H1 (cell line): ENCODE results near the gene MIR17HG. TPM values are rescaled to one million over a fixed set of nuclear protein-coding genes. Genes with fewer than 3 reads are reported as not detected.
A peak's percentile ranks its signal among the peaks of the same experiment; 100 is the strongest.

ENCODE experiments used
- ASH2L ChIP-seq: fragments of 200-600, 300-600 bp; sonication (generic); IDR thresholded peaks from one replicate; pipeline ENCODE4 v1.7.1; 2017; ENCODE audit warnings: low read length
- CBX8 ChIP-seq: fragments of 300-800, 300-1000 bp; sonication (generic); IDR thresholded peaks from 2 replicates; pipeline ENCODE4 v1.7.1; 2016; ENCODE audit warnings: low read depth, low read length, borderline replicate concordance
- CEBPB ChIP-seq: IDR thresholded peaks from 2 replicates; pipeline ENCODE4 v1.6.1; 2012; ENCODE audit warnings: low read depth, low read length
- EP300 ChIP-seq, 2 experiments: IDR thresholded peaks; 1 replicate in 1 of 2; 2 replicates in 1 of 2; pipeline ENCODE4 v1.6.1; 2011 to 2012; ENCODE audit warnings: low read depth in 2 of 2, low read length in 2 of 2, mild to moderate bottlenecking in 2 of 2, borderline replicate concordance in 1 of 2, inconsistent platforms in 1 of 2, moderate library complexity in 1 of 2
- MAFK ChIP-seq: IDR thresholded peaks from 2 replicates; pipeline ENCODE4 v1.6.1; 2012; ENCODE audit warnings: low read depth, mild to moderate bottlenecking, improper control_type of control experiment, low read length
- POLR2A ChIP-seq, 2 experiments: IDR thresholded peaks; 1 replicate in 1 of 2; 2 replicates in 1 of 2; pipeline ENCODE4 v1.6.1; 2011; ENCODE audit warnings: low read depth in 2 of 2, low read length in 2 of 2, mild to moderate bottlenecking in 2 of 2; ENCODE audit errors: control extremely low read depth in 1 of 2
- RFX5 ChIP-seq: IDR thresholded peaks from 2 replicates; pipeline ENCODE4 v1.6.1; 2011; ENCODE audit warnings: low read depth, low read length, improper control_type of control experiment, borderline replicate concordance
- SP4 ChIP-seq: IDR thresholded peaks from 2 replicates; pipeline ENCODE4 v1.6.1; 2012; ENCODE audit warnings: low read length, inconsistent platforms
- TAF1 ChIP-seq: IDR thresholded peaks from 2 replicates; pipeline ENCODE4 v1.6.1; 2011; ENCODE audit warnings: mild to moderate bottlenecking, low read depth, low read length
- TAF7 ChIP-seq: optimal IDR thresholded peaks from 2 replicates; pipeline ENCODE3; 2011; ENCODE audit warnings: low read depth, mild to moderate bottlenecking, inconsistent platforms, low read length, moderate library complexity, borderline replicate concordance
- polyA plus RNA-seq, 7 experiments: library from polyadenylated mRNA; depleted of rRNA in 3 of 7; stranded (reverse) in 5 of 7; unstranded in 2 of 7; fragments of >200 nt in 5 of 7; fragments of 200-250 nt in 2 of 7; gene quantifications; 1 replicate in 5 of 7; 2 replicates in 1 of 7; 4 replicates in 1 of 7; pipeline versions ENCODE4 v1.2.1 to v1.2.3, GENCODE V29; 2011 to 2013; ENCODE audit warnings: missing spikeins in 2 of 7, mixed read lengths in 2 of 7
- total RNA-seq: library from RNA; stranded (reverse); fragmentation: NEBNext Ultra II Directional; extraction: Animal tissue kit (Norgen Biotek cat#: 25700); gene quantifications from 2 replicates; pipeline ENCODE4 v1.2.1, GENCODE V29; 2021
- TF ChIP-seq, protein P1 (sequence below), 3 experiments: IDR thresholded peaks; 1 replicate in 2 of 3; 2 replicates in 1 of 3; pipeline versions ENCODE4 v1.5.1 to v1.6.1; 2011; ENCODE audit warnings: low read length in 3 of 3, mild to moderate bottlenecking in 3 of 3, inconsistent platforms in 2 of 3, low read depth in 1 of 3, moderate library complexity in 1 of 3; ENCODE audit not compliant: insufficient read depth in 1 of 3; ENCODE audit errors: control extremely low read depth in 1 of 3

MIR17HG gene
- total and polyA plus RNA-seq, 2 of the 8 experiments (the other 6 are each of a cell fraction or from before 2014, with no cell fraction given) = 11.5 to 36.9 TPM

DNA sequence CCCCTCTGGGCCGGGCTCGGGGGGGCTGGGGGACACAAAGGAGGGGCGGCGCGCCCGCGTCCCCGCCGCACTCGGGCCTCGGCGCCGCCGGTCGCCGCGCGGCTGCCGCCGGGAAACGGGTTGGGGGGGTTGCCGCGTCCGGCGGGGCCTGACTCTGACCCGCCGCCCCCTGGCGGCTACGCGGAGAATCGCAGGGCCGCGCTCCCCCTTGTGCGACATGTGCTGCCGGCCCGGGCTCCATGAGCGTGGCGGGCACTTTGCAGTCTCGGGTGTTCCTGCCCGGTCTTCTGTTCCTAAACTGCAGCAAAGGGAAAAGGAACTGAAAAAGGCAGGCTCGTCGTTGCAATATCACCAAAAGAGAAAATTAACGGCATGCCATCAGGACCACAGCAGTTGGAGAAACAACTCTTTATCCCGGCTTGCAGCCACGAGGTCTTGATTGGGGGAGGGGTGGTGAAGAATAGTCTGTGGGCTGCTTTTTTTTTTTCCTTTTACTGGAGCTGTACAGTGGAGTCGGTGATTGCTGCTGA is 1.5 kb downstream of the MIR17HG start (continued):
- TF ChIP-seq ASH2L (peak; percentile 31), CEBPB (no peak), TAF1 (peak; percentile 94), MAFK (no peak), EP300 (IDR thresholded peaks at IDR 0.05; ENCODE audit: borderline replicate concordance in 1 of 2, low read depth in 2 of 2, low read length in 2 of 2) (no peak; a peak in 1 of 3 replicates), POLR2A (IDR thresholded peaks at IDR 0.05; ENCODE audit: control extremely low read depth in 1 of 2, low read depth in 2 of 2, low read length in 2 of 2) (peak; percentile 40 to 89), SP4 (no peak; the same call in 1 of the 2 replicates), CBX8 (no peak), TAF7 (peak; percentile 80), RFX5 (no peak)
- TF ChIP-seq, protein P1, sequence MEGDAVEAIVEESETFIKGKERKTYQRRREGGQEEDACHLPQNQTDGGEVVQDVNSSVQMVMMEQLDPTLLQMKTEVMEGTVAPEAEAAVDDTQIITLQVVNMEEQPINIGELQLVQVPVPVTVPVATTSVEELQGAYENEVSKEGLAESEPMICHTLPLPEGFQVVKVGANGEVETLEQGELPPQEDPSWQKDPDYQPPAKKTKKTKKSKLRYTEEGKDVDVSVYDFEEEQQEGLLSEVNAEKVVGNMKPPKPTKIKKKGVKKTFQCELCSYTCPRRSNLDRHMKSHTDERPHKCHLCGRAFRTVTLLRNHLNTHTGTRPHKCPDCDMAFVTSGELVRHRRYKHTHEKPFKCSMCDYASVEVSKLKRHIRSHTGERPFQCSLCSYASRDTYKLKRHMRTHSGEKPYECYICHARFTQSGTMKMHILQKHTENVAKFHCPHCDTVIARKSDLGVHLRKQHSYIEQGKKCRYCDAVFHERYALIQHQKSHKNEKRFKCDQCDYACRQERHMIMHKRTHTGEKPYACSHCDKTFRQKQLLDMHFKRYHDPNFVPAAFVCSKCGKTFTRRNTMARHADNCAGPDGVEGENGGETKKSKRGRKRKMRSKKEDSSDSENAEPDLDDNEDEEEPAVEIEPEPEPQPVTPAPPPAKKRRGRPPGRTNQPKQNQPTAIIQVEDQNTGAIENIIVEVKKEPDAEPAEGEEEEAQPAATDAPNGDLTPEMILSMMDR (IDR thresholded peaks at IDR 0.05; ENCODE audit: control extremely low read depth in 1 of 3, insufficient read depth in 1 of 3, low read depth in 1 of 3, low read length in 3 of 3) = peak; percentile 81 to 89 (median 84)
